Astrocyte (in vitro differentiated cells and primary cell): ENCODE results near the gene ZNF613. TPM values are rescaled to one million over a fixed set of nuclear protein-coding genes. Genes with fewer than 3 reads are reported as not detected.
"Not testable (repeated sequence)": the region's sequence is repeated elsewhere in the genome, so short reads cannot be mapped to it uniquely, and the experiment has no call there.

Experiments
- DNase-seq: peaks from one replicate; pipeline ENCODE4 v3.0.0-alpha.2; 2010; ENCODE audit warnings: low read depth
- FAIRE-seq: peaks from 2 replicates; lab custom pipeline; 2011; peaks lifted over from hg19 to GRCh38; lab: Jason Lieb, UNC
- H2AFZ ChIP-seq: 2 replicates; pipeline ENCODE4 v1.6.0; 2012; ENCODE audit warnings: low read depth, low read length, inconsistent platforms
- H3K27ac ChIP-seq: 2 replicates; pipeline ENCODE4 v1.5.1; 2011; ENCODE audit warnings: low read depth, low read length, inconsistent platforms
- H3K27me3 ChIP-seq: 2 replicates; pipeline ENCODE4 v1.6.0; 2011; ENCODE audit warnings: low read length, inconsistent platforms; ENCODE audit not compliant: insufficient read depth
- H3K36me3 ChIP-seq: 2 replicates; pipeline ENCODE4 v1.5.1; 2011; ENCODE audit warnings: low read length, inconsistent platforms; ENCODE audit not compliant: insufficient read depth
- H3K4me1 ChIP-seq: 2 replicates; pipeline ENCODE4 v1.5.1; 2011; ENCODE audit warnings: low read length, inconsistent platforms; ENCODE audit not compliant: insufficient read depth
- H3K4me2 ChIP-seq: 2 replicates; pipeline ENCODE4 v1.6.0; 2012; ENCODE audit warnings: low read length, inconsistent platforms
- H3K4me3 ChIP-seq: 2 replicates; pipeline ENCODE4 v1.5.1; 2011; ENCODE audit warnings: low read depth, mild to moderate bottlenecking, low read length, inconsistent platforms; ENCODE audit not compliant: insufficient read depth
- H3K79me2 ChIP-seq: 2 replicates; pipeline ENCODE4 v1.6.0; 2012; ENCODE audit warnings: mild to moderate bottlenecking, low read length, inconsistent platforms; ENCODE audit not compliant: insufficient read depth
- H3K9ac ChIP-seq: 2 replicates; pipeline ENCODE4 v1.6.0; 2012; ENCODE audit warnings: mild to moderate bottlenecking, low read length, inconsistent platforms
- H3K9me3 ChIP-seq: 2 replicates; pipeline ENCODE4 v1.5.1; 2012; ENCODE audit warnings: low read depth, mild to moderate bottlenecking, low read length, inconsistent platforms; ENCODE audit not compliant: insufficient read depth
- H4K20me1 ChIP-seq: 2 replicates; pipeline ENCODE4 v1.6.0; 2012; ENCODE audit warnings: low read length, inconsistent platforms; ENCODE audit not compliant: insufficient read depth
- H3K27ac Mint-ChIP-seq: one replicate; pipeline ENCODE4 v1.8.0; 2021; ENCODE audit warnings: mild to moderate bottlenecking, mixed read lengths; ENCODE audit not compliant: unreplicated experiment
- H3K27me3 Mint-ChIP-seq: one replicate; pipeline ENCODE4 v1.8.0; 2021; ENCODE audit warnings: low read depth, mixed read lengths; ENCODE audit not compliant: unreplicated experiment
- H3K36me3 Mint-ChIP-seq: one replicate; pipeline ENCODE4 v1.8.0; 2021; ENCODE audit warnings: low read depth, mixed read lengths; ENCODE audit not compliant: unreplicated experiment
- H3K4me1 Mint-ChIP-seq: one replicate; pipeline ENCODE4 v1.8.0; 2021; ENCODE audit warnings: low read depth, mixed read lengths; ENCODE audit not compliant: unreplicated experiment
- H3K4me3 Mint-ChIP-seq: one replicate; pipeline ENCODE4 v1.8.0; 2021; ENCODE audit warnings: mild to moderate bottlenecking, moderate library complexity, mixed read lengths; ENCODE audit not compliant: unreplicated experiment
- H3K9me3 Mint-ChIP-seq: one replicate; pipeline ENCODE4 v1.8.0; 2021; ENCODE audit warnings: mild to moderate bottlenecking, mixed read lengths; ENCODE audit not compliant: unreplicated experiment
- CTCF ChIP-seq: IDR thresholded peaks from 2 replicates; pipeline ENCODE4 v1.5.1; 2011; ENCODE audit warnings: low read depth, mild to moderate bottlenecking, inconsistent platforms, low read length, moderate library complexity; ENCODE audit not compliant: insufficient read depth
- EZH2 ChIP-seq: IDR thresholded peaks from 2 replicates; pipeline ENCODE4 v1.6.1; 2012; ENCODE audit warnings: mild to moderate bottlenecking, low read length, inconsistent platforms; ENCODE audit not compliant: insufficient read depth
- total RNA-seq: library from RNA; stranded (reverse); gene quantifications from 2 replicates; pipeline ENCODE4 v1.2.1, GENCODE V29; 2021

ZNF613 gene
- total RNA-seq, 1 donor from 2014 or later, result 7.2 TPM

- H3K79me2 ChIP-seq, result no peaks in the 10 kb centered on the region
- Mint-ChIP-seq H3K36me3 (peaks cover 38% of the 10 kb centered on the region), H3K9me3 (peaks cover 22% of the 10 kb centered on the region), H3K4me3 (no peak overlapping the region), H3K27me3 (no peaks in the 10 kb centered on the region), H3K27ac (no peak overlapping the region), H3K4me1 (no peaks in the 10 kb centered on the region)
- H3K27me3 ChIP-seq, result no peaks in the 10 kb centered on the region
- no peak overlapping the region for H2AFZ ChIP-seq
- H3K36me3 ChIP-seq, result peaks cover 6% of the 10 kb centered on the region
- no peaks in the 10 kb centered on the region for H3K4me1 ChIP-seq
- H4K20me1 ChIP-seq, result no peaks in the 10 kb centered on the region
- FAIRE-seq (no peak), DNase-seq (no peak)
- no peak overlapping the region for H3K4me3 ChIP-seq
- no peak overlapping the region for H3K27ac ChIP-seq
- H3K9ac ChIP-seq, result no peak overlapping the region
- no peak overlapping the region for H3K4me2 ChIP-seq
- TF ChIP-seq EZH2 (no peak), CTCF (no peak)
- peaks cover 13% of the 10 kb centered on the region for H3K9me3 ChIP-seq
Measured at GRCh38 chr19:51959791-51960190, 32.5 kb downstream of the ZNF613 start.

- not testable (repeated sequence) for H3K4me2 ChIP-seq, H3K9ac ChIP-seq, H2AFZ ChIP-seq, H3K27me3 Mint-ChIP-seq, H3K4me1 ChIP-seq, H3K4me3 ChIP-seq, H3K4me1 Mint-ChIP-seq, DNase-seq, H3K79me2 ChIP-seq, FAIRE-seq, H3K27me3 ChIP-seq, H4K20me1 ChIP-seq, H3K27ac ChIP-seq, H3K27ac Mint-ChIP-seq, H3K4me3 Mint-ChIP-seq
- H3K9me3 ChIP-seq, result peaks cover 22% of the 10 kb centered on the region
- H3K36me3 Mint-ChIP-seq, result peaks cover 47% of the 10 kb centered on the region
- peaks cover 15% of the 10 kb centered on the region for H3K36me3 ChIP-seq
- H3K9me3 Mint-ChIP-seq, result peaks cover 32% of the 10 kb centered on the region
Measured at GRCh38 chr19:51960621-51961233, 33.5 kb downstream of the ZNF613 start.

- Histone ChIP-seq H3K4me3 (no peak overlapping the region), H3K79me2 (no peaks in the 10 kb centered on the region), H4K20me1 (no peaks in the 10 kb centered on the region), H3K36me3 (peaks cover 44% of the 10 kb centered on the region), H2AFZ (no peak overlapping the region), H3K4me1 (no peaks in the 10 kb centered on the region), H3K4me2 (no peak overlapping the region), H3K9ac (no peak overlapping the region), H3K27ac (no peak overlapping the region), H3K9me3 (peaks cover 39% of the 10 kb centered on the region), H3K27me3 (no peaks in the 10 kb centered on the region)
- Mint-ChIP-seq H3K4me3 (no peak overlapping the region), H3K27ac (no peak overlapping the region), H3K27me3 (no peaks in the 10 kb centered on the region), H3K9me3 (peaks cover 58% of the 10 kb centered on the region), H3K4me1 (no peaks in the 10 kb centered on the region), H3K36me3 (peaks cover 65% of the 10 kb centered on the region)
- DNase-seq (no peak), FAIRE-seq (no peak)
- TF ChIP-seq EZH2, result no peak
- no peak for TF ChIP-seq CTCF
Measured at GRCh38 chr19:51965583-51965982, 38.3 kb downstream of the ZNF613 start.
